ENCODE results near the gene MCM9.

GRCh38 chr6:118967239-118967638, 32.3 kb upstream of the MCM9 start:
- TF ChIP-seq, protein P1, sequence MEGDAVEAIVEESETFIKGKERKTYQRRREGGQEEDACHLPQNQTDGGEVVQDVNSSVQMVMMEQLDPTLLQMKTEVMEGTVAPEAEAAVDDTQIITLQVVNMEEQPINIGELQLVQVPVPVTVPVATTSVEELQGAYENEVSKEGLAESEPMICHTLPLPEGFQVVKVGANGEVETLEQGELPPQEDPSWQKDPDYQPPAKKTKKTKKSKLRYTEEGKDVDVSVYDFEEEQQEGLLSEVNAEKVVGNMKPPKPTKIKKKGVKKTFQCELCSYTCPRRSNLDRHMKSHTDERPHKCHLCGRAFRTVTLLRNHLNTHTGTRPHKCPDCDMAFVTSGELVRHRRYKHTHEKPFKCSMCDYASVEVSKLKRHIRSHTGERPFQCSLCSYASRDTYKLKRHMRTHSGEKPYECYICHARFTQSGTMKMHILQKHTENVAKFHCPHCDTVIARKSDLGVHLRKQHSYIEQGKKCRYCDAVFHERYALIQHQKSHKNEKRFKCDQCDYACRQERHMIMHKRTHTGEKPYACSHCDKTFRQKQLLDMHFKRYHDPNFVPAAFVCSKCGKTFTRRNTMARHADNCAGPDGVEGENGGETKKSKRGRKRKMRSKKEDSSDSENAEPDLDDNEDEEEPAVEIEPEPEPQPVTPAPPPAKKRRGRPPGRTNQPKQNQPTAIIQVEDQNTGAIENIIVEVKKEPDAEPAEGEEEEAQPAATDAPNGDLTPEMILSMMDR (IDR thresholded peaks at IDR 0.05) = no peak
- TF ChIP-seq POLR2AphosphoS5 (IDR thresholded peaks at IDR 0.05) (no peak), POLR2A (IDR thresholded peaks at IDR 0.05) (no peak)
